HFFc6 (cell line): Measurements from ENCODE around the gene PDE4D. TPM values are rescaled to one million over a fixed set of nuclear protein-coding genes. Genes with fewer than 3 reads are reported as not detected.

ENCODE experiments used
- DNase-seq: peaks from one replicate; pipeline ENCODE4 v3.0.0-alpha.2; 2018
- H3K27ac Mint-ChIP-seq: 2 replicates; pipeline ENCODE4 v1.8.0; 2020; ENCODE audit warnings: mild to moderate bottlenecking, mixed read lengths
- H3K27me3 Mint-ChIP-seq: 2 replicates; pipeline ENCODE4 v1.8.0; 2021; ENCODE audit warnings: mild to moderate bottlenecking, moderate library complexity, mixed read lengths; ENCODE audit not compliant: insufficient read depth
- H3K36me3 Mint-ChIP-seq: 2 replicates; pipeline ENCODE4 v1.8.0; 2021; ENCODE audit warnings: low read depth, mixed read lengths
- H3K4me1 Mint-ChIP-seq: 2 replicates; pipeline ENCODE4 v1.8.0; 2020; ENCODE audit warnings: low read depth, mixed read lengths
- H3K4me3 Mint-ChIP-seq: 2 replicates; pipeline ENCODE4 v1.8.0; 2020; ENCODE audit warnings: mild to moderate bottlenecking, moderate library complexity, mixed read lengths
- H3K9me3 Mint-ChIP-seq: 2 replicates; pipeline ENCODE4 v1.8.0; 2020; ENCODE audit warnings: mild to moderate bottlenecking, mixed read lengths
- CTCF ChIP-seq: fragments of 200-600 bp; sonication (generic); IDR thresholded peaks from 2 replicates; pipeline ENCODE4 v1.5.0; 2021; ENCODE audit warnings: antibody characterized with exemption, mild to moderate bottlenecking
- total RNA-seq, 6 experiments: library from RNA; stranded (reverse); fragmentation: NEBNext Ultra II Directional; extraction: Animal tissue kit (Norgen Biotek cat#: 25700); gene quantifications; 2 replicates in 1 of 6; 3 replicates in 5 of 6; pipeline ENCODE4 v1.2.3, GENCODE V29; 2021

The PDE4D gene
- total RNA-seq, 6 experiments from 2014 or later, result 1.8 to 7.3 (median 6.2) TPM

DNA sequence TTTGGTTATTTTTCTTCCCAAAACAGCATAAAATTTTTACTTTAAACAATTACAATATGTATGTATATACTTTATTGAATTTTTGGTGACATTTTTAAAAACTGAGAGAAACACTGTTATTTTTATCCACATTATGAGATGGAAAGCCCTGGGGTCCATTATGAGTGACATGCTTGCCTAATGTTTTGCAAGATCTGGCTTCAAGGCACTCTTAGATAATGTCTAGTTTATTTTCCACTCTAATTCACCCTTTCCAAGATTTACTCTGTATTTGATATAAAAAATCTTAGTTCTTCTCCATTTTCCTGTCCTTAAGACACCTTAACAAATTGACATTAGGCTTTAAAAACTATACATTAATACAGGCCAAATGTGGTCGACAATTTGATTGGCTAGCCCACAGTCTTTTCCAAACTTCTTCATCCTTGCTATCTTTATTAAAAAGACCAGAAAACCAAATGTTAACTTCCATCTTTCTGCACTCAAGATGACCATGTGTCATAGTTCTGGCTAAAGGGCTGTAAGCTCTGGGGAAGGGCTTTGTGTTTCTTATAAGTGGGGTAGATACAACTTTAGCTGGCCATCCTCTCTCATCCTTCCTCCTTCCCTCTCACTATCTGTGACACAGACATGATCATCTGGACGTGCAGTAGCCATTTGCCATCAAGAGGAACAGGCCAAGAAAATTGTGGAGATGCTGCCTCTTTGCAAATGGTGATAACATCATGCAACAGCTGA is 561.1 kb downstream of the PDE4D start:
- Mint-ChIP-seq H3K9me3 (no peaks in the 10 kb centered on the region), H3K36me3 (no peaks in the 10 kb centered on the region), H3K4me3 (no peak overlapping the region), H3K27me3 (no peaks in the 10 kb centered on the region; the same call in none of the 2 replicates), H3K4me1 (no peaks in the 10 kb centered on the region), H3K27ac (no peak overlapping the region)
- DNase-seq, result no peak
- TF ChIP-seq CTCF, result no peak

GRCh38 chr5:59330680-59331079 is 562.8 kb downstream of the PDE4D start:
- no peaks in the 10 kb centered on the region; the same call in 1 of the 2 replicates for H3K27me3 Mint-ChIP-seq
- H3K27ac Mint-ChIP-seq, result no peak overlapping the region
- no peak for TF ChIP-seq CTCF

DNA sequence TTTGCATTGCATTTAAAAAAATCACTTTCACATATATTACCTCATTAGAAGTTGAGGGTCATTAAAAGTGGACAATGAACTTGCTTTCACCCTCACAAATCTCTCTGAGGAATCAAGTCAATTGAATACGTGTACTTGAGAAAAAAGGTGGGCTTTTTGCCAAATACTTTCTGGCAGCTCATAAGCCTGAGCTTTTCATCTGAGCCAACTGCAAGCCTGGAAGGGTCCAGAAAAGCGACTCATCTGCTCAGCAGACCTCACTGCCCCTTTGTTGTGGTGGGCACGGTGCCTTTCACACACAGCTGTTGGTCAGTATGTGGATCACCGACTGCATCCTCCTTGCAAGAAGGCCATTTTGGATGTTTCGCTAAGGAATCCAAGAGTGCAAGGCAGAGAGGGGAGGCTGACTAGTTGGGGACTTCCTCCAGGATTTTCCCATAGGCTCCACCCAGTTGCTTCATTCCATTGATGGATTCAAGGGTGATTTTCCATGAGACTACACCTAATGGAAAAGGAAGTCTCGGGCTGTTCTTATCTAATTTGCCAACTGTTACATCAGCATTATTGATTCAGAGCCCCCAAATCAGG is 564.7 kb downstream of the PDE4D start:
- Mint-ChIP-seq H3K9me3 (no peaks in the 10 kb centered on the region), H3K36me3 (no peaks in the 10 kb centered on the region), H3K27me3 (no peaks in the 10 kb centered on the region; the same call in 1 of the 2 replicates), H3K4me3 (no peak overlapping the region), H3K27ac (no peak overlapping the region), H3K4me1 (no peaks in the 10 kb centered on the region)
- TF ChIP-seq CTCF, result no peak
- DNase-seq, result no peak

More at GRCh38 chr5:59330680-59331079, 562.8 kb downstream of the PDE4D start:
- H3K4me3 Mint-ChIP-seq, result no peak overlapping the region
- H3K9me3 Mint-ChIP-seq, result no peaks in the 10 kb centered on the region
- H3K4me1 Mint-ChIP-seq, result no peaks in the 10 kb centered on the region
- DNase-seq, result no peak
- no peaks in the 10 kb centered on the region for H3K36me3 Mint-ChIP-seq

- no peak for DNase-seq
- TF ChIP-seq CTCF, result no peak
- Mint-ChIP-seq H3K27me3 (no peaks in the 10 kb centered on the region; the same call in 1 of the 2 replicates), H3K4me3 (no peak overlapping the region), H3K4me1 (no peaks in the 10 kb centered on the region), H3K9me3 (no peaks in the 10 kb centered on the region), H3K27ac (no peak overlapping the region), H3K36me3 (no peaks in the 10 kb centered on the region)
Observed at GRCh38 chr5:59327191-59327980, 566.1 kb downstream of the PDE4D start.

DNA sequence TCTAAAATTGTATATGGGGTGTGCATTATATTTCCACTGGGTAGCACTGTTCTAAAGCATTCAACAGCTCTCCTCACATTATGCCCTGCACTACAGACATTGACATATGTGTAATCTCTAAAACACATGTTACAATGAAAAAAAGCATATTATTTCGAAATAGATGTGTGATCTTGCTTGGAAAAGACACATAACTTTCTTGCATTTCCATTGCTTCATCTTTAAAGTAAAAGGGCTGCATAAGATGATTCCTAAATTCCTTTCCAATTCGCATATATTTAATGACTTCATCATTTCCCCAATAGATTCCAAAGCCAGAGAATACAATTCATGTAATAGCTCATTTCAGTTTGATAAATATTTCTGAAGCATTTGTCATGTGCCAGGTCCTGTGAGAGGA is 566.9 kb downstream of the PDE4D start:
- Mint-ChIP-seq H3K4me3 (no peak overlapping the region), H3K27me3 (no peaks in the 10 kb centered on the region; the same call in 1 of the 2 replicates), H3K27ac (no peak overlapping the region), H3K4me1 (no peaks in the 10 kb centered on the region), H3K9me3 (no peaks in the 10 kb centered on the region), H3K36me3 (no peaks in the 10 kb centered on the region)
- no peak for DNase-seq
- no peak for TF ChIP-seq CTCF
